ENCODE measurements around the gene SPACA9. TPM values are rescaled to one million over a fixed set of nuclear protein-coding genes. Genes with fewer than 3 reads are reported as not detected.

Gene SPACA9
- total RNA-seq, 1 donor from 2014 or later, result 3.5 TPM

DNA sequence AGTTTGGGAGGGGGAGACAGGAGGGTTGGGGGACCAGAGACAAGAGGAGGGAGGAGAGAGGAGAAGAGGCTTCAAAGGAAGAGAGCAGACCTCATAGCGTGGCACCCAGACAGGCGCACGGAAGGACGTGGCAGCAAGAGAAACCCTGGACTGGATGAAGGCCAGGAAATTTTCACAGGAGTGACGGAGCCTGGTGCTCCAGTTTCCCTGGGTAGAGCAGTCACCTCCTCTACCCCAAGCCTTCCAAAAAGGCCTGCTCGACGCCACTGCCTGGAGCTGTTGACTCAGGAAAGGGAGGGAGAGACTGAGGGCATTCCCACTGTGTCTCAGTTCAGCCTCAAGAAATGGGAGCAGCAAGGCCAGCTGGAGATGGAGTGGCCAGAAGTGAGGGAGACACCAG, 19.9 kb upstream of the SPACA9 start:
- DNase-seq (no peak), ATAC-seq (ENCODE audit: poor library complexity) (peak; percentile 38)
- intact Hi-C loops (cut with DNase I), result no loop called here

DNA sequence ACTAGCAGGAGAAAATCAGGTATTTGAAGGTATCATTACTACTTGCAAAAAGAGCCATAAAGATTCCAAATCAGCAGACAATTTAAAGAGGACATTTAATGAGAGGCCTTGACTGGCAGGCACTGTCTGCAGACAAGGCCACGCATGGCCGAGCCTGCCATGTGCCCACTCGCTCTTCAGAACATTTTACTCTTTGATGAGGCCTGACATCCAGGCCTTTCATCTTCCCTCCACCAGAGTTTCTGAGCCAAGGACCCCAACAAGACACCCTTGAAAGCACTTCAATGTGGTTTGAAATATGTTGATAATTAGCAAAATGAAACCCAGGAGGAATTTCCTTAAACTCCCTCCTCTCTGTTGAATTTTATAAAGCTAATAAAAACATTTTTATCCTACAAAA, 17.0 kb upstream of the SPACA9 start:
- DNase-seq, result no peak
- intact Hi-C loops (cut with DNase I), result no loop called here

DNA sequence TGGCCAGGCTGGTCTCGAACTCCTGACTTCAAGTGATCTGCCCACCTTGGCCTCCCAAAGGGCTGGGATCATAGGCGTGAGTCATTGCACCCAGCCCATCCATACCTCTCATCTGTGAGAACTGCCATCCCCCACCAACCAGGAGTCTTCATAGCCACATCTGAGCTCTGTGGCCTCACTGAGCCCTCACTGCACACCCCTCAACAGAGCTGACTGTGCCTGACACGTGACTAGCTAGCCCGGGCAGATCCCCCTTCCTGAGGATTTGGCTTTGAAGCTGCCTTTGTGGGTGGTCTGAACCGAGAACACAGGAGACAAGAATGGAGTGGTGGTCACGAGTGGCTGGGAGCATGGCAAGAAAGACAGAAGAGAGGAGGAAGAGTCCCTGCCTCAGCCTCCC, 16.2 kb upstream of the SPACA9 start:
- intact Hi-C loops (cut with DNase I), result no loop called here
- DNase-seq, result no peak
- ATAC-seq (ENCODE audit: poor library complexity), result no peak

More for the DNA sequence above, 17.0 kb upstream of the SPACA9 start:
- no peak for ATAC-seq (ENCODE audit: poor library complexity)

DNA sequence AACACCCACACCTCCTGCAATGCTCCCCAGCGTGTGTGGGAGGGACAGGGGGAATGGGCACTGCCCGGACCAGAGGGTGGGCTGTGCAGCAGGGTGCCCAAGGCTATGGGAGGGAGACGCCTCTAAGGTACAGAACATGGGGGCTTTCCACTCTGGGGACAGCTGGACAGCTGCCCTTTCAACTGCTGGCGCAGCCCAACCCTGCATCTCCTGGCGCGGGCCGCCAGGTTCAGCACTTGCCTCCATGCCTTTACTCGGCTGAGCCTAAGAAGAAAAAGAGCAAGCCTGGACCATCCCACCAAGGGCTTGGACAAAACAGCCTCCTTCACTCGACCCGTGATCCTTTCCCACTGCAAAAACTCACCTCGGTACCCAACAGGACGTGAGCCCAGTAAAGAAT, 15.6 kb upstream of the SPACA9 start:
- ATAC-seq (ENCODE audit: poor library complexity), result no peak
- no peak for DNase-seq
- intact Hi-C loops (cut with DNase I), result no loop called here

DNA sequence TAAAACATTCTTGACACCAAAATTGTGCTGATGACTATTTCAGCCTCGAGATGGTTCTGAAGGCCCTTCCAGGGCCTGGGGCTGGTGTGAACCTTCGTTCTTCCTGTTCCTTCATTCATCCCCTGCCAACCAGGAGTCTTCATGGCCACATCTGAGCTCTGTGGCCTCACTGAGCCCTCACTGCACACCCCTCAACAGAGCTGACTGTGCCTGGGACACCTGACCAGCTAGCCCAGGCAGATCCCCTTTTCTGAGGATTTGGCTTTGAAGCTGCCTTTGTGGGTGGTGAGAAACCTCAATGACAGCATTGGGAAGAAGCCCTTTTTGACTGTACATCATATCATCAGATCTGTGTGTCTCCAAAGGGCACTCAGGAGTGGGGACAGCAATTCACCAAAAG, 14.4 kb upstream of the SPACA9 start:
- no peak for DNase-seq
- intact Hi-C loops (cut with DNase I), result no loop called here
- ATAC-seq (ENCODE audit: poor library complexity), result no peak

DNA sequence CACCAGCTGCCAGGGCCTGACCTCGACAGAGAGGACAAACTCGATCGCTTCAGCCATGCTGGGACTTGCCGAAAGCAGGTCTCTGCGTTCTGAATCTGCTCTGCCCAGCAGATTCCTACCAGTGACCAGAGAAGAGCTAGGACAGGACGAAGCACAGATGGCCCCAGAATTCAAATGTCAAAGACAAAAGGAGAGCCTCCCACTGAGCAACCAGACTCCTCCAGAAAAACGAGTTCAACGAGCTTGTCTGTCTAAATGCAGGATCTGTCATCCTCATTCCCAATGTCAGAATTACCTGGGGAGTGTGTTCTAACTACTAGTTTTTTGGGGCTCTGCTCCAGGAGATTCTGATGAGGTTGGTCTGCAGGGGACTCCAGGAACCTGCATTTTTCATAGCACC, 14.0 kb upstream of the SPACA9 start:
- DNase-seq (no peak), ATAC-seq (ENCODE audit: poor library complexity) (no peak)
- intact Hi-C loops (cut with DNase I), result no loop called here

DNA sequence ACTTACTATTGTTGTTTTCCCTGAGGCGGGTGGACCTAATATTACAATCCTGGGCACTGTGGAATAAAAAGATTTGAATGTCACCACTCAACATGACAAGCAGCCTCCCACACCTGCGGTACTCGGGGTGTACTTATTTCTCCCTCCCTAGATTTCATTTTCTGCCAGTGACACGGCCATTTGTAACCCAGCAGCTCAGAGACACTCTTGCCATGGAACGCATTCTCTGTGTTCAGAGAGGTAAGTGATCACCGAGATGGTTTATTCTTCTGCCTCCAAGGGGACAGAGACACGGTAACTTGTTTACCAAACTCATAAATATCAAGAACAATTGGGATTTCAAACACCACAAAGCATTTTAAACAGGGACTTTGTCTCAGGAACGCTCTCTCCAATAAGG, 11.8 kb upstream of the SPACA9 start:
- DNase-seq, result no peak
- ATAC-seq (ENCODE audit: poor library complexity), result no peak
- intact Hi-C loops (cut with DNase I), result no loop called here

DNA sequence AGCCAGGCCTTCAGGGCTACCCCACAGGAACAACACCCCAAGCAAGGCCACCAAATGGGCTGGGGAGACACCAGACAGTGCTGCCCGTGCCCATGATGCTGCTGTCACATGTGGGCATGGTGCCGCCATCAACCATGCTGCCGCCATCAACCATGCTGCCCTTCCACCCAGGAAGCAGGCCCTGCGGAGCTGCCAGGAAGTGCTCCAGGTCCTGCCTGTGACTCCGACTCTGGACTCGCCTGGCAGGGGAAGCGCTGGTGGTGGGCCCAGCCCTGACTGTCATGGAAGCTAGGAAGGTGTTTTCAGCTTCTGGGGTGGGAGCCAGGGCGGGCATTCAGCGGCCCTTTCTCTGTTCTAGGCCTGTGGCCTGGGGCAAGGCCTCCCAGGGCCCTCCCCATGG, 9.4 kb upstream of the SPACA9 start:
- ATAC-seq (ENCODE audit: poor library complexity) (no peak), DNase-seq (no peak)
- intact Hi-C loops (cut with DNase I), result no loop called here

DNA sequence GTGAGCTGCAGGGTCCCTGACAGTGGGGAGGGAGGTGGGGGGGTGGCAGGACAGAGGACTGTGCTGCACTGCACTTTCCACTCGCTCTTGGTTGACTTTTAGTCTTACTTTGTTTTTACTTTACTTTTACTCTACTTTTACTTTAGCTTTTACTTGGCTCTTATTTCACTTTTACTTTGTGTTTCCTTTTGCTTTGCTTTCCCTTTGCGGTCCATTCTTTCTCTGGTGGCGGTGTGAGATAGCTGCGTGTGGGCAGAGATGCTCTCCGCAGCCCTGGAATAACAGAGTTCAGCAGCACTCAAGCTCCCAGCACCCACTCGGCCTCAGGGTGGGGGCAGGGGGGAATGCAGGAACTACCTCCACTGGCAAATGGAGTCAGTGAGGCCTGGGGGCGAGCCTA, 5.3 kb upstream of the SPACA9 start:
- DNase-seq, result no peak
- intact Hi-C loops (cut with DNase I), result no loop called here
- ATAC-seq (ENCODE audit: poor library complexity), result no peak

DNA sequence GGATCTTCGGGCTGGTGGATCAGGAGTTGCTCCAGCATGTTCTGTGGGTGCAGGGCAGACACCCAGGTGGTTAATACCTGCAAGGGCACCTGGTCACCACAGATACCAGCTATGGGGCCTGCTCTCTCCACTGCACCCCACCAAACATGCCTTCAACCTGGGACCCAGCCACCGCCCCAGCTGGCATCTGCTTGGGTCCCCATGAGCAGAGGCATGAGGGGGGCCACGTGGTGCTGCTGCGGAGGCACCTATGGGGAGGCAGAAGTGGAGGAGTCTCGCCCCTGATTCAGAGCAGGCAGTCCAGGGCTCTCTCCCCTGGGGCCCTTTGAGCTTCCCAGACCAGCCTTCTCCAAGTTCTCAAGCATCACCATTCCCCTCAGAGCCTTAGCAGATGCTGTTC, 3.5 kb upstream of the SPACA9 start:
- DNase-seq, result no peak
- no peak for ATAC-seq (ENCODE audit: poor library complexity)
- intact Hi-C loops (cut with DNase I), result no loop called here

DNA sequence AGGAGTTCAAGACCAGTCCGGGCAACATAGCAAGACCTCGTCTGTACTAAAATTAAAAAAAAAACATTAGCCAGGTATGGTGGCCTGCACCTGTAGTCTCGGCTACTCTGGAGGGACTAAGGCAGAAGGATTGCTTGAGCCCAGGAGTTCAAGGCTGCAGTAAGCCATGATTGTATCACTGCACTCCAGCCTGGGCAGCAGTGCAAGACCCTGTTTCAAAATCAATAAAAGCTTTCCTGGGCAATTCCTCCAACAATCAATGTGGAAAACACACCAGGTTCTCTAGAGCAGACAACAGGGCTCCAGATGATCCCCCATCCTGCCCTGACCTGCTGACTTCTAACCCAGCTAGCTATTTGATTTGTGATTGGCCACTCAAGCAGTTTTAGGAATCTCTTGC, 1.8 kb upstream of the SPACA9 start:
- ATAC-seq (ENCODE audit: poor library complexity), result no peak
- intact Hi-C loops (cut with DNase I), result no loop called here
- no peak for DNase-seq

DNA sequence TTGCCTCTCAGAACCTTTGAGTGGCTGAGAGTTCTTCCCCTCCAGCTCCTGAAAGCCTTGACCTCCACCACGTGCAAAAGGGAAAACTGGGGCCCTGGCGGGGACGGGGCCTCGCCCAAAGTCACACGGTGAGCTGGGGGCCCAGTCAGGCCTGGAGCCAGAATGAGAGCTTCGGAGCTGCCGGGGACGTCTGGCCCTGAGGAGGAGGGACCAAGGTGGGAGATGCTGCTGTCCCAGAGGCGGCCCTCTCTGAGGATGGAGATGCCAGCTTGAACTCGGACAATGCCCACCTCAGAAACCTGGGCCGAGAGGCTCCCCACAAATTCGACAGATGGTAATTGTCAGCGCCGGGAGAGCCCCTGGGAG, 1.3 kb upstream of the SPACA9 start:
- no peak for ATAC-seq (ENCODE audit: poor library complexity)
- DNase-seq, result no peak

DNA sequence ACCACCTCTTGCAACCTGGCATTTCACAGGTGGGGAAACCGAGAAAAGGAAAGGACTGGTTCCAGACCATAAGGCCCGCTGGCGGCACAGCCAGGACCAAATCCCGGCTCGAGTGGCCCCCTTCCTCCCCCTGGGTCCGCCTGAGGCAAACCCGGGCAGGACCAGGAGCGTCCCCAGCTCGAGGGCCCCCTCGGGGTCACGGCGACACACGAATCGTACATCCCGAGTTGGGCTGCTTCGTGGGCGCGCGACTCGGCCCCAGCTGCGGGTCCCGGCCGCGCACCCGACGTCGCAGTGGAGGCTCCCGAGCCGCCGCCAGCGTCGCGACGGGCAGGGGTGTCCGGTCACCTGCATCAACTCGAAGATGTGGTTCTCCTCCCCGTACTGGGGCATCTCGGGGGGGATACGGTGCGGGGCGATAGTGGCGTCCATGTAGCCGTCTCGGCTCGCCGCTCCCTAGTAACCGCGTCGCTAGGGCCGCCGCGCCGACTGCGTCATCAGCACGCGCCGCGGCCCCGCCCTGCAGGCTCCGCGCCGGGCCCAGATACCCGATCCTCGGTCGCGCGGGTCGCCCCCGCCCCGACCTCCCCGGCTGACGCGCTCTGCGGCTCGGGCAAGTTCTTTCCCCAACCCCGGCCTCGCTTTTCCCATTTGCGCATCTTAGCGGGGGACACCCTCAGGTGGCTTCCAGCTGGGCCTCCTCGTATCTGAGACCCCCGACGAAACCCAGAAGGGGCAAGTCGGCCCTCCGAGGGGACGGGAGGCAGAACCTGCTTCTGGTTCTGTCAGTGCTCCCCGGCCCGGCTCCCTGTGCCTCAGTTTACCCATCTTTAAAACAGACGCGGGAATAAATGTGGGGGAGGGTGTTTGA, 639 bp upstream of the SPACA9 start, which contains the start of gene AK8:
AK8 (minus strand) TSS at position 461 of the 871 bp plus-strand sequence; CDS start at position 432, 29 bp downstream.
- ATAC-seq (ENCODE audit: poor library complexity) (peak; percentile 97), DNase-seq (peak; percentile 84)
- intact Hi-C loops (cut with DNase I), result no loop called here

More for the DNA sequence above, 1.3 kb upstream of the SPACA9 start:
- intact Hi-C loops (cut with DNase I), result no loop called here

DNA sequence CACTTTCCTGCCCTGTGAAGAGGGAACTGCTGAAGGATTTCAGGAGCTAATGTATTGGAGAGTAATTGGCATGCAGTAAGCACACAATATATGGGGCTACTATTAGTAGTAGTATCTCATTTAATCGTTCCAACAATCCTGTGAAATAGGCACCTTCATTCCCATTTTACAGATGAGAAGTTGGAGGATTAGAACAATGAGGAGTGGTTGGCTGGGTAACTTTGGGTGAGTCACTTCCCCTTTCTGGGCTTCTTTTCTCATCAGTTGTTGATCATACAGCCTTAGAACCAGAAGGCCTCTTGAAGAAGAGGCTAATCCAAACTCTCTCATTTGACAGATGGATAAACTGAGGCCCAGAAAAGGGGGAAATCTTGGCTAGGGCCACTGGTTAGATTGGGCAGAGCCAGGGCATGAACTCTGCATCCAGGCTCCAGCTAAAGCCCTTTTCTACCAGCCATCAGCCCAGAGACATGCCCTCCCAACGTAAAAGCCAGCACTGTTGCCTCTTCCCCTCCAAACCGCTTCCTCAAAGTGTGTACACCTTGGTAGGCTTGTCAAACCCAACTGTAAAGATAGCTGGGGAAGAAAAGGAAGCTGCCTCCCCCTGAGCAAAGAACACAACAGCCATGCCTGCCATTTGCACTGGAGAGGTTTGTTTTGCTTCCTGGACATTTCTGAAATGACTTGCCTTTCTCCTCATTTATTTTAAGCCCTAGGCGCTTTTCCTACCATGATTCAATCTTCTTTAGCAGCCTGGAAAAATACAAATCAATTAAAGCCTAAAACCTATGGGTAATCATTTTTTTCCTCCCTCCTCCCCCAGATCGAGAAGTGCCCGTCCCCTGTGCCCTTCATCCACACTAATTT, 992 bp downstream of the SPACA9 start:
- no peak for ATAC-seq (ENCODE audit: poor library complexity)
- no peak for DNase-seq
- intact Hi-C loops (cut with DNase I), result no loop called here

DNA sequence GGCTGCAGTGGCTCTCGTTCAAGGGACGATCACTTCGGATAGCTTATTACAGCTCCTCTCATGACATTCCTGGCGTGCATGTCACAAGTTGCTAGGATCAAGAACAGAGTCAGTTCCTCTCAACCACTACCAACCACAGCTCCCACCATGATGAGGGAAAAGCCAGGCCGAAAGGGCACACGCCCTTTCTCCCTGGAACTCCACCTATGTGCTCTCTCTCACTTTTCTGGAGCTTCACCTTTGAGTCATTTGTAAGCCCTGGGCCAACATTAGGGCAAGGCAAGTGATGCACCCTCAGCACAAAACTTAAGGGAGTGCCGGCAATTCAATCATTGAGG, 1.6 kb downstream of the SPACA9 start:
- intact Hi-C loops (cut with DNase I), result no loop called here
- DNase-seq (no peak), ATAC-seq (ENCODE audit: poor library complexity) (no peak)

DNA sequence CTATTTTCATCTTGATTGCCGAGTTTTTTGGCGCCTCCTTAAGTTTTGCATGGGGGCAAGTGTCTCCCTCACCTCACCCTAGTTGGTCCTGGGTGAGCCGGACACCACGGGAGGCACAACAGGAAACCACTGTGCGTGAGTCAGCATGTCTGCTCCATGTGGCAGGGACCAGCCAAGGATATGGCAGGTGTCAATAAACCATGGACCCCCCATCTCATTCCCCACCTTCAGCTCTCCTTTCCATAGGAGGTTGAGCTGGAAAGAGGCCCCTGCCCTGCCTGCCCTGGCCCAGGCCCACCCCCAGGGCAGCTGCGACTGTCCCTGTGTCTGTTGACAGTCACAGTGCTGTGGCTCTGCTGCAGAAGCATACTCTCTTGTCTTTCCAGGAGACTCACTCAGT, 3.1 kb downstream of the SPACA9 start:
- DNase-seq (no peak), ATAC-seq (ENCODE audit: poor library complexity) (no peak)
- intact Hi-C loops (cut with DNase I), result no loop called here

DNA sequence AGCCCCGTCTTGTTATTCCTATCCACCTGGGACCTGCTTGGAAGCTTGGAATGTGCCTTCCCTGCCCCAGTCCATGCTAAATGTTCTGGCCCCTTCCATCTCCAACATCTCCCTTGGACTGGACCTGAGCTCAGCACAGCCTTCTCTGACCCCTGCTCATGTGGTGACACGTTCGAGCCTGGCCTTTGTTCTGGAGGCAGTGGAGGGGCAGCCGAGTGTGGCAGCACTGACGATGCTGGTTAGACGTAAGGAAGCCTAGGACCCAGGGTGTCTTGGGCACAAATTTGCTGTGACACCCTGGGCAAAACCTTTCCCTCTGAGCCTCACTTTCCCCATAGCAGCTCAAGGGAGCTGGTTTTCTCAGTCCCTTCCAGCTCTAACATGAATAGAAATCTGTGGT, 3.9 kb downstream of the SPACA9 start:
- DNase-seq, result no peak
- no peak for ATAC-seq (ENCODE audit: poor library complexity)
- intact Hi-C loops (cut with DNase I), result no loop called here

DNA sequence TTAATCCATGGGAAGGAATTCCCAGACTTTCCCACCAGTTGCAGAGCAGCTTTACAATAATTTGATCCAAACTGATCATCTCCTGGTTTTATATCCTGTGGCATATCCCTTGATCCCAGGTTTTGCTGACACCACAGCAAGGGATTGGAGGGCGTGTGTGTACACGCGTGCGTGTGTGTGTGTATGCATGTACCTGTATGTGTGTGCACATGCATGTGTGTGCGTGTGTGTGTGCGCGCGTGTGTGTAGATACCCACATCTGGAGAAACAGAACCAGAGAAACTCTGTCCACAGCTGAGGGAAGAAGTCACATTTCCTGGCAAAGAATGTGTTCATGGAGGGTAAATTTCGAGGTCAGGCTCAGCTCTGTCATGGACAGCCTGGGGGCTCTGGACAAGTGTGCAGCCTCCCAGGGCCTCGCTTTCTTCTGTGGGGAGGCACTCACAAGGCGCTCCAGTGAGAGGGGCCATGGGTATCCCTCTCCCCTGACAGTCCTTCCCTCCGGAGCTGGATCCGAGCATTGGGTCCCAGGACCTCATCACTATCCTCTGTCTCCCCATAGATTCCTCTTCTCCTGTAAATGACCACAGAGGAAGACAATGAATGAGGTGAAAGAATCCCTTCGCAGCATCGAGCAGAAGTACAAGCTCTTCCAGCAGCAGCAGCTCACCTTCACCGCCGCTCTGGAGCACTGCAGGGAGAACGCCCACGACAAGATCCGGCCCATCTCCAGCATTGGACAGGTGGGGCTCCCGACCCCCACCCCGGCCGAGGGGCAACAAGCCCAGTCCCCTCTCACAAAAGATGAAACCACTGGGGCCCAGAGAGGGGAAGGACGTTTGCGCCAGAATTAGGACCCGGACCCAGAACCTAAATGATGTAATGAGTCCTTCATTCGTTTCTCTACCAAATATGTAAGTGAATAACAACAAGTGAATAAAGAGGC, 4.9 kb downstream of the SPACA9 start:
- DNase-seq (no peak), ATAC-seq (ENCODE audit: poor library complexity) (no peak)
- intact Hi-C loops (cut with DNase I), result no loop called here

DNA sequence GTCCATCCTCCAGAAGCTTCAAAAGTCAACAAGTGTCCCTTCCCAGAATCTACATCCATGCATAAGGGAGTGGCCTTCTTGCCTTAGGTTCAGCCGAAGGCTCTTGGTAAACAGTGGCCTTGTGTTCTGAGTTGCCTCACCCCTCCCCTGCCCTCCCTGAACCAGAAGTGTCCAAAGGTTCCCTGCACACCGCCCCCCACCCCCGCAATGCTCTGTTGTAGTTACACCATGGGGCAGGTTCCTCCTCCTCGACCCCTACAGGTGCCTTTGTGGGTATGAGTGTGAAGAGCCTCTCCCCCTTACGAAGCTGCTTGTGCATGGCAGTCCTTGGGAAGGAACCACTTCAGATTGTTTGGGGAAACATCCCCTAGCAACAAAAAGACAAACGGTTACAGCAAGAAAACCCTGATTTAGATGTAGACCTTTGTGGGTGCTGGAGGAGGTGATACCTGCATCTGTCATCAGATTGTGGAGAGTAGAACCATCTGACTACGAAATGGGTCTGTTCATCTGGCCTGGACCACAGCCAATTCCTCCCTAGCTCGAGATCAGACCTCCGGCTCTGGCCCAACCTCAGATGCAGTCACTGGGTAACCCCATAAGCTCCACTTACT, 7.1 kb downstream of the SPACA9 start:
- intact Hi-C loops (cut with DNase I), result no loop called here
- DNase-seq, result no peak
- ATAC-seq (ENCODE audit: poor library complexity), result no peak
